Measurements from ENCODE around the gene FNDC3B.

Gene FNDC3B

DNA sequence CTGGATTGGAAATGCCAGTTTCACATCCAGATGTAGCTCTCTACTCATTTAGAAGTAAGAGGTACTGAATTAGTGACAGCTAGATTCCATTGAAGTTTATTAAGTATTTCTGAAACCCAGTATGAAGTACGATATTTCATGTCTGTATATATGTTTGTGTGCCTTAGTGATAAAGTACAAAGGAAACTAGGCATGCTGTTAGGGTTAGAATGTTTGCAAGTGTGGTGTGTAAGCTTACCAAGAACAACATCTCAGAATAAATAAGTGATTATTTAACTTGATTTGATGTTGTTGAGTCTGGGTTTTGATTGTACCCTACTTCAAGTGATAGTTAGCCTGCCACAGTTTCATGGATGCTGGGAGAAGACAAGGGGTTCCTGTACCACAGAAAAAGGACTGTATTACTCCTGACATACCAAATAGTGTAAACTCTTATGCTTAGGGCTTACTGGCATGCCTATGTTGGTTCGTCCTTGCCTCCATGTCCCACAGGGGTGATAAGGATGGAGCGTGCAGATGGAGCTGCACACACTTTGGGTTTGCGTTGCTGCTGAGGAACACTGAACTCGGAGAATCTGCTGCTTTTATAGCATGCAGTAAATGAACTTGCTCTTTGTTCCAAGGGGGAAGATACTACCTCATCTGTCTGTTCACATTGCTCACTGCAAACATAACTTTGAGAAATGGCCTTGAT, 43.6 kb downstream of the FNDC3B start:
- H3K4me2 ChIP-seq (ENCODE audit: low read length), result no peak overlapping the region
- H3K27ac ChIP-seq (ENCODE audit: low read depth, low read length, poor library complexity, severe bottlenecking), result no peak overlapping the region

GRCh38 chr3:172083995-172084409, 44.6 kb downstream of the FNDC3B start:
- Histone ChIP-seq H3K27ac (ENCODE audit: low read depth, low read length, poor library complexity, severe bottlenecking) (no peak overlapping the region), H3K4me3 (ENCODE audit: low read depth, low read length, poor library complexity, severe bottlenecking) (no peak overlapping the region), H3K4me2 (ENCODE audit: low read length) (no peak overlapping the region), H3K9me2 (ENCODE audit: low read depth, low read length) (no peaks in the 10 kb centered on the region), H3K36me3 (ENCODE audit: insufficient read depth, low read length) (no peaks in the 10 kb centered on the region), H3K9me3 (ENCODE audit: low read length) (no peaks in the 10 kb centered on the region), H3K4me1 (ENCODE audit: insufficient read depth, low read length, severe bottlenecking) (no peaks in the 10 kb centered on the region), H2AFZ (ENCODE audit: low read length) (no peak overlapping the region), H3K9ac (ENCODE audit: low read length) (no peak overlapping the region), H3F3A (ENCODE audit: insufficient read depth, low read length) (no peaks in the 10 kb centered on the region), H3K27me3 (ENCODE audit: insufficient read depth, low read length) (no peaks in the 10 kb centered on the region), H4K20me1 (ENCODE audit: insufficient read depth, low read length) (peaks cover 5% of the 10 kb centered on the region; the same call in 1 of the 2 replicates), H3K79me2 (ENCODE audit: insufficient read depth, low read length) (no peaks in the 10 kb centered on the region)
- TF ChIP-seq EZH2 (IDR thresholded peaks at IDR 0.05; ENCODE audit: borderline replicate concordance, low read length), result no peak
- no peak for TF ChIP-seq CTCF (IDR thresholded peaks at IDR 0.05; ENCODE audit: low read length)

More for the DNA sequence above, 43.6 kb downstream of the FNDC3B start:
- Histone ChIP-seq H3K9ac (ENCODE audit: low read length) (no peak overlapping the region), H3K36me3 (ENCODE audit: insufficient read depth, low read length) (no peaks in the 10 kb centered on the region), H3K4me3 (ENCODE audit: low read depth, low read length, poor library complexity, severe bottlenecking) (no peak overlapping the region), H4K20me1 (ENCODE audit: insufficient read depth, low read length) (peaks cover 5% of the 10 kb centered on the region; the same call in 1 of the 2 replicates), H3K79me2 (ENCODE audit: insufficient read depth, low read length) (no peaks in the 10 kb centered on the region), H3F3A (ENCODE audit: insufficient read depth, low read length) (no peaks in the 10 kb centered on the region), H3K9me3 (ENCODE audit: low read length) (no peaks in the 10 kb centered on the region), H3K27me3 (ENCODE audit: insufficient read depth, low read length) (no peaks in the 10 kb centered on the region), H3K4me1 (ENCODE audit: insufficient read depth, low read length, severe bottlenecking) (no peaks in the 10 kb centered on the region), H2AFZ (ENCODE audit: low read length) (no peak overlapping the region), H3K9me2 (ENCODE audit: low read depth, low read length) (no peaks in the 10 kb centered on the region)
- no peak for TF ChIP-seq EZH2 (IDR thresholded peaks at IDR 0.05; ENCODE audit: borderline replicate concordance, low read length)
- TF ChIP-seq CTCF (IDR thresholded peaks at IDR 0.05; ENCODE audit: low read length), result no peak

- peaks cover 5% of the 10 kb centered on the region; the same call in 1 of the 2 replicates for H4K20me1 ChIP-seq (ENCODE audit: insufficient read depth, low read length)
- H3K36me3 ChIP-seq (ENCODE audit: insufficient read depth, low read length), result no peaks in the 10 kb centered on the region
- no peaks in the 10 kb centered on the region for H3K9me2 ChIP-seq (ENCODE audit: low read depth, low read length)
- H3K9me3 ChIP-seq (ENCODE audit: low read length), result no peaks in the 10 kb centered on the region
- no peak overlapping the region for H2AFZ ChIP-seq (ENCODE audit: low read length)
- H3K4me1 ChIP-seq (ENCODE audit: insufficient read depth, low read length, severe bottlenecking), result no peaks in the 10 kb centered on the region
- no peak overlapping the region for H3K4me3 ChIP-seq (ENCODE audit: low read depth, low read length, poor library complexity, severe bottlenecking)
- no peak overlapping the region for H3K4me2 ChIP-seq (ENCODE audit: low read length)
- no peak overlapping the region for H3K9ac ChIP-seq (ENCODE audit: low read length)
- H3F3A ChIP-seq (ENCODE audit: insufficient read depth, low read length), result no peaks in the 10 kb centered on the region
- TF ChIP-seq EZH2 (IDR thresholded peaks at IDR 0.05; ENCODE audit: borderline replicate concordance, low read length), result no peak
- no peak for TF ChIP-seq CTCF (IDR thresholded peaks at IDR 0.05; ENCODE audit: low read length)
- no peaks in the 10 kb centered on the region for H3K27me3 ChIP-seq (ENCODE audit: insufficient read depth, low read length)
- H3K79me2 ChIP-seq (ENCODE audit: insufficient read depth, low read length), result no peaks in the 10 kb centered on the region
- no peak overlapping the region for H3K27ac ChIP-seq (ENCODE audit: low read depth, low read length, poor library complexity, severe bottlenecking)
These were observed 45.6 kb downstream of the FNDC3B start for GRCh38 chr3:172084871-172085556.

Measured in OCI-LY1 (cell line).